Fibroblast of pulmonary artery (primary cell): ENCODE results near the gene LYPD4.
A peak's percentile ranks its signal among the peaks of the same experiment; 100 is the strongest.

Source experiments
- DNase-seq: peaks from one replicate; pipeline ENCODE4 v3.0.0-alpha.2; 2010; ENCODE audit warnings: low read depth
- H3K4me3 ChIP-seq: replicated peaks from 2 replicates; pipeline ENCODE4 v1.5.1; 2011; ENCODE audit warnings: low read depth, mild to moderate bottlenecking, control low read depth, low read length, moderate library complexity
- CTCF ChIP-seq: IDR thresholded peaks from 2 replicates; pipeline ENCODE4 v1.5.1; 2011; ENCODE audit warnings: mild to moderate bottlenecking, control low read depth, low read length, inconsistent platforms; ENCODE audit errors: missing control alignments

Gene LYPD4

GRCh38 chr19:41866284-41866683 lies 21.8 kb upstream of the LYPD4 start:
- no peak overlapping the region for H3K4me3 ChIP-seq
- DNase-seq, result no peak
- TF ChIP-seq CTCF, result no peak

GRCh38 chr19:41864374-41864773 lies 19.9 kb upstream of the LYPD4 start:
- no peak for TF ChIP-seq CTCF
- no peak for DNase-seq
- no peak overlapping the region for H3K4me3 ChIP-seq

GRCh38 chr19:41863209-41863931 lies 18.9 kb upstream of the LYPD4 start:
- H3K4me3 ChIP-seq, result no peak overlapping the region
- no peak for DNase-seq
- no peak for TF ChIP-seq CTCF

GRCh38 chr19:41862445-41862986 lies 18.0 kb upstream of the LYPD4 start:
- no peak for DNase-seq
- H3K4me3 ChIP-seq, result peak overlapping the region; percentile 98
- no peak for TF ChIP-seq CTCF

- no peak for DNase-seq
- no peak for TF ChIP-seq CTCF
- H3K4me3 ChIP-seq, result peak overlapping the region; percentile 98
Observed at GRCh38 chr19:41861846-41862245, 17.4 kb upstream of the LYPD4 start.

GRCh38 chr19:41861116-41861768 lies 16.8 kb upstream of the LYPD4 start:
- TF ChIP-seq CTCF, result no peak
- DNase-seq, result no peak
- peak overlapping the region; percentile 98 for H3K4me3 ChIP-seq
